Measurements from ENCODE around the gene SPOCK1. TPM values are rescaled to one million over a fixed set of nuclear protein-coding genes. Genes with fewer than 3 reads are reported as not detected.

SPOCK1 gene
- total RNA-seq, 1 experiment from 2014 or later = 10.9 TPM

DNA sequence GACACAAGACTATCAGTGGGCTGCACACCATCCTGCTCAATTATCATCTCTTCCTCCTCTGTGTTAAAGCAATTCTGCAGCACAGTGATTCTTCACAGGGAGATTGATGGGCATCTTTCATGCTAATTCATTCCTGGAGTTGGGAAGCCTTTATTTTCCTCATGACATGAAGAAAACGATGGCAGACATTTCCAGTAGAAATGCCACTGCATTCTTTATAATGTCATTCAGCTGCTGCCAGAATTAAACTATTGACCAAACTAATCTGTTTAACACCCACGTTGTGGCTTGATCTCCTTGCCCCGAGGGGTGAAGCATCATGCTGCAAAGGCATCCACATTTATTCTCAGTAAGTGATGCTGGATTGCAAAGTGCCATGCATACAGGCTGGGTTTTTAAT lies 273.0 kb downstream of the SPOCK1 start:
- H3K4ac ChIP-seq (ENCODE audit: low read depth, low read length) = no peak overlapping the region
- H3K23me2 ChIP-seq (ENCODE audit: insufficient read length, low read depth, low read length, poor library complexity, severe bottlenecking) = no peaks in the 10 kb centered on the region
- H3K79me1 ChIP-seq (ENCODE audit: insufficient read depth, low read depth, low read length, poor library complexity, severe bottlenecking) = no peaks in the 10 kb centered on the region
- H3K79me2 ChIP-seq (ENCODE audit: insufficient read depth, low read length) = no peaks in the 10 kb centered on the region
- H3K9ac ChIP-seq (ENCODE audit: extremely low read depth, insufficient read length, low read length) = no peak overlapping the region
- TF ChIP-seq, protein P1, sequence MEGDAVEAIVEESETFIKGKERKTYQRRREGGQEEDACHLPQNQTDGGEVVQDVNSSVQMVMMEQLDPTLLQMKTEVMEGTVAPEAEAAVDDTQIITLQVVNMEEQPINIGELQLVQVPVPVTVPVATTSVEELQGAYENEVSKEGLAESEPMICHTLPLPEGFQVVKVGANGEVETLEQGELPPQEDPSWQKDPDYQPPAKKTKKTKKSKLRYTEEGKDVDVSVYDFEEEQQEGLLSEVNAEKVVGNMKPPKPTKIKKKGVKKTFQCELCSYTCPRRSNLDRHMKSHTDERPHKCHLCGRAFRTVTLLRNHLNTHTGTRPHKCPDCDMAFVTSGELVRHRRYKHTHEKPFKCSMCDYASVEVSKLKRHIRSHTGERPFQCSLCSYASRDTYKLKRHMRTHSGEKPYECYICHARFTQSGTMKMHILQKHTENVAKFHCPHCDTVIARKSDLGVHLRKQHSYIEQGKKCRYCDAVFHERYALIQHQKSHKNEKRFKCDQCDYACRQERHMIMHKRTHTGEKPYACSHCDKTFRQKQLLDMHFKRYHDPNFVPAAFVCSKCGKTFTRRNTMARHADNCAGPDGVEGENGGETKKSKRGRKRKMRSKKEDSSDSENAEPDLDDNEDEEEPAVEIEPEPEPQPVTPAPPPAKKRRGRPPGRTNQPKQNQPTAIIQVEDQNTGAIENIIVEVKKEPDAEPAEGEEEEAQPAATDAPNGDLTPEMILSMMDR (conservative IDR thresholded peaks at IDR 0.05) = no peak
- no peaks in the 10 kb centered on the region for H3K36me3 Mint-ChIP-seq (ENCODE audit: insufficient read depth in 1 of 3, low read depth in 3 of 3)
- no peak overlapping the region for H2BK20ac ChIP-seq (ENCODE audit: low read depth, low read length, poor library complexity, severe bottlenecking)
- H4K91ac ChIP-seq (ENCODE audit: insufficient read length, low read depth, low read length) = no peak overlapping the region
- H3K56ac ChIP-seq (ENCODE audit: insufficient read length, low read depth, low read length) = no peak overlapping the region
- no peak overlapping the region for H2BK12ac ChIP-seq (ENCODE audit: insufficient read length, low read depth, low read length)
- no peak overlapping the region for H2BK15ac ChIP-seq (ENCODE audit: low read depth, low read length)
- no peaks in the 10 kb centered on the region for H3K9me3 ChIP-seq (ENCODE audit: control insufficient read depth, low read depth, low read length)
- peaks cover 8 to 9% of the 10 kb centered on the region in 2 experiments for H3K4me1 Mint-ChIP-seq
- no peaks in the 10 kb centered on the region; the same call in 1 of the 2 replicates for H3K27me3 Mint-ChIP-seq (ENCODE audit: low read depth)
- H3K27me3 ChIP-seq (ENCODE audit: insufficient read depth, low read length) = no peaks in the 10 kb centered on the region
- no peaks in the 10 kb centered on the region for H3K9me3 Mint-ChIP-seq
- H2AK5ac ChIP-seq (ENCODE audit: insufficient read length, low read length) = no peak overlapping the region
- no peak overlapping the region for H4K5ac ChIP-seq (ENCODE audit: insufficient read length, low read depth, low read length)
- no peak overlapping the region for H3K27ac ChIP-seq (ENCODE audit: insufficient read length, low read depth, low read length)
- no peak for DNase-seq
- no peak overlapping the region for H3K18ac ChIP-seq (ENCODE audit: insufficient read length, low read depth, low read length)
- no peaks in the 10 kb centered on the region; the same call in 1 of the 2 replicates for H3K4me1 ChIP-seq (ENCODE audit: insufficient read depth, low read length)
- no peaks in the 10 kb centered on the region for H4K20me1 ChIP-seq (ENCODE audit: control insufficient read depth, insufficient read depth, insufficient read length)
- no peak overlapping the region for H2AFZ ChIP-seq (ENCODE audit: low read length)
- no peak overlapping the region for H4K8ac ChIP-seq (replicated peaks; ENCODE audit: insufficient read length, low read depth, low read length)
- H2BK120ac ChIP-seq (ENCODE audit: low read depth, low read length, poor library complexity, severe bottlenecking) = no peak overlapping the region
- H3K4me2 ChIP-seq (ENCODE audit: insufficient read depth, insufficient read length, low read length) = no peak overlapping the region
- H3K4me3 Mint-ChIP-seq = no peak overlapping the region
- H3K27ac Mint-ChIP-seq = no peak overlapping the region
- no CpG with 5 or more reads among the region's 3 CpGs for WGBS (ENCODE audit: extremely low coverage, insufficient read length, low lambda C conversion rate)
- no peak overlapping the region for H3T11ph ChIP-seq (ENCODE audit: low read length)
- no peak overlapping the region for H3K14ac ChIP-seq (ENCODE audit: insufficient read depth, low read length)
- H2BK5ac ChIP-seq (ENCODE audit: insufficient read length, low read length) = no peak overlapping the region
- H3K23ac ChIP-seq (ENCODE audit: insufficient read length, low read depth, low read length) = no peak overlapping the region

Measured in H9 (cell line).